Brain microvascular endothelial cell (primary cell): ENCODE results near the gene CAMK2D.

Experiments
- DNase-seq: peaks from one replicate; pipeline ENCODE4 v3.0.0-alpha.2; 2020
- H3K27ac ChIP-seq: fragments of 250-450 bp; sonication (Bioruptor Pico); 2 replicates; pipeline ENCODE4 v1.5.1; 2020; ENCODE audit warnings: mild to moderate bottlenecking, moderate library complexity
- H3K27me3 ChIP-seq: fragments of 250-450 bp; sonication (Bioruptor Pico); replicated peaks from 2 replicates; pipeline ENCODE4 v1.5.1; 2020; ENCODE audit warnings: mild to moderate bottlenecking
- H3K36me3 ChIP-seq: fragments of 250-450 bp; sonication (Bioruptor Pico); replicated peaks from 2 replicates; pipeline ENCODE4 v1.5.1; 2020; ENCODE audit warnings: mild to moderate bottlenecking
- H3K4me3 ChIP-seq: 2 replicates; pipeline ENCODE4 v1.5.1; 2011; ENCODE audit warnings: low read depth, mild to moderate bottlenecking, control low read depth, low read length, moderate library complexity
- CTCF ChIP-seq: IDR thresholded peaks from 2 replicates; pipeline ENCODE4 v1.5.1; 2011; ENCODE audit warnings: low read depth, mild to moderate bottlenecking, moderate library complexity, low read length, control low read depth, inconsistent platforms; ENCODE audit errors: missing control alignments
- in situ Hi-C: cut with HindIII; loops from 2 replicates; pipeline ENCODE4 v1.10.0; 2017; ENCODE audit warnings: low sequenced_read_pairs, low pct_ligation_motif_present

Gene CAMK2D

GRCh38 chr4:113561092-113561491 lies 200.4 kb downstream of the CAMK2D start:
- no peaks in the 10 kb centered on the region for H3K36me3 ChIP-seq
- H3K4me3 ChIP-seq, result no peak overlapping the region
- TF ChIP-seq CTCF, result no peak
- no peak overlapping the region for H3K27ac ChIP-seq
- no peak for DNase-seq
- in situ Hi-C loops, result no loop called here
- H3K27me3 ChIP-seq, result peaks cover 2% of the 10 kb centered on the region

- H3K36me3 ChIP-seq, result no peaks in the 10 kb centered on the region
- H3K4me3 ChIP-seq, result no peak overlapping the region
- peaks cover 2% of the 10 kb centered on the region for H3K27me3 ChIP-seq
- in situ Hi-C loops, result no loop called here
- no peak overlapping the region for H3K27ac ChIP-seq
- peak; percentile 16 for TF ChIP-seq CTCF
- DNase-seq, result no peak
Measured at GRCh38 chr4:113560579-113560978, 201.0 kb downstream of the CAMK2D start.

- no peak overlapping the region for H3K27ac ChIP-seq
- in situ Hi-C loops, result no loop called here
- DNase-seq, result no peak
- no peak for TF ChIP-seq CTCF
- H3K4me3 ChIP-seq, result no peak overlapping the region
- no peaks in the 10 kb centered on the region for H3K36me3 ChIP-seq
- peaks cover 2% of the 10 kb centered on the region for H3K27me3 ChIP-seq
Measured at GRCh38 chr4:113559947-113560346, 201.6 kb downstream of the CAMK2D start.

GRCh38 chr4:113556382-113557134 lies 205.0 kb downstream of the CAMK2D start:
- in situ Hi-C loops, result no loop called here
- no peak overlapping the region for H3K4me3 ChIP-seq

GRCh38 chr4:113555868-113556267 lies 205.7 kb downstream of the CAMK2D start:
- Histone ChIP-seq H3K4me3 (no peak overlapping the region), H3K27me3 (no peaks in the 10 kb centered on the region), H3K27ac (no peak overlapping the region), H3K36me3 (no peaks in the 10 kb centered on the region)
- no peak for TF ChIP-seq CTCF
- in situ Hi-C loops, result no loop called here
- no peak for DNase-seq

More at GRCh38 chr4:113556382-113557134, 205.0 kb downstream of the CAMK2D start:
- no peak for TF ChIP-seq CTCF
- DNase-seq, result no peak
- Histone ChIP-seq H3K27me3 (no peaks in the 10 kb centered on the region), H3K27ac (no peak overlapping the region), H3K36me3 (no peaks in the 10 kb centered on the region)

- Histone ChIP-seq H3K27ac (no peak overlapping the region), H3K27me3 (no peaks in the 10 kb centered on the region), H3K4me3 (no peak overlapping the region), H3K36me3 (no peaks in the 10 kb centered on the region)
- in situ Hi-C loops, result no loop called here
- no peak for TF ChIP-seq CTCF
- no peak for DNase-seq
Measured at GRCh38 chr4:113553082-113553481, 208.5 kb downstream of the CAMK2D start.
